Tibial nerve (tissue), 4 donors: Measurements from ENCODE around the gene UBE2N. TPM values are rescaled to one million over a fixed set of nuclear protein-coding genes. Genes with fewer than 3 reads are reported as not detected.
"Not testable (repeated sequence)": the region's sequence is repeated elsewhere in the genome, so short reads cannot be mapped to it uniquely, and the experiment has no call there.

Source experiments
- DNase-seq, 2 donors: peaks; one replicate each; pipeline ENCODE4 v3.0.0-alpha.2; 2019; ENCODE audit warnings: low spot score in 2 of 2
- H3K27ac ChIP-seq, 4 donors: fragments of 200-600 bp; sonication (generic) in 3 of 4; one replicate each; pipeline ENCODE4 v1.5.1; 2017 to 2019; ENCODE audit warnings: mild to moderate bottlenecking in 1 of 4
- H3K27me3 ChIP-seq, 2 donors: fragments of 200-600 bp; sonication (generic) in 1 of 2; one replicate each; pipeline versions ENCODE4 v1.5.1 to v1.6.0; 2017 to 2019
- H3K36me3 ChIP-seq, 3 donors: fragments of 200-600 bp; sonication (generic); one replicate each; pipeline ENCODE4 v1.5.1; 2018 to 2019
- H3K4me1 ChIP-seq, 4 donors: fragments of 200-600 bp; sonication (generic) in 3 of 4; one replicate each; pipeline ENCODE4 v1.5.1; 2017 to 2019
- H3K4me3 ChIP-seq, 4 donors: fragments of 200-600 bp; sonication (generic) in 3 of 4; one replicate each; pipeline ENCODE4 v1.5.1; 2017 to 2019; ENCODE audit warnings: mild to moderate bottlenecking in 1 of 4, moderate library complexity in 1 of 4
- H3K9me3 ChIP-seq, 4 donors: fragments of 200-600 bp; sonication (generic) in 3 of 4; one replicate each; pipeline ENCODE4 v1.5.1; 2017 to 2019
- EP300 ChIP-seq, 2 donors: sonication (generic); formaldehyde crosslinking; IDR thresholded peaks; one replicate each; pipeline ENCODE4 v1.6.1; 2017; ENCODE audit warnings: antibody characterized with exemption in 2 of 2, mild to moderate bottlenecking in 1 of 2
- POLR2A ChIP-seq, 2 donors: fragments of 450-650 bp; IDR thresholded peaks; one replicate each; pipeline ENCODE4 v1.6.1; 2017; ENCODE audit warnings: antibody characterized with exemption in 2 of 2, mild to moderate bottlenecking in 2 of 2, moderate library complexity in 2 of 2
- WGBS, 2 donors: methylation state at CpG; one replicate each; pipeline ENCODE4 v1.1.5; 2018; 5-methylcytosine and 5-hydroxymethylcytosine counted together
- total RNA-seq, 4 donors: library from RNA; depleted of rRNA; stranded (reverse); fragments of >200 nt; gene quantifications; one replicate each; pipeline ENCODE4 v1.1.0, GENCODE V29; 2016
- TF ChIP-seq, protein P1 (sequence below), 5 experiments: fragments of 200-600 bp in 3 of 5; fragments of 450-650 bp in 2 of 5; sonication (generic) in 3 of 5; IDR thresholded peaks; one replicate each; pipeline ENCODE4 v1.5.1; 2016 to 2019; ENCODE audit warnings: antibody characterized with exemption in 5 of 5, mild to moderate bottlenecking in 3 of 5, moderate library complexity in 2 of 5

UBE2N gene
- total RNA-seq, 4 donors from 2014 or later = 20.8 to 31.0 (median 29.4) TPM

- no peak overlapping the region for H3K27ac ChIP-seq
- DNase-seq = no peak
- H3K4me1 ChIP-seq = peaks cover 0 to 13% (median 0%) of the 10 kb centered on the region in 4 donors
- no peaks in the 10 kb centered on the region for H3K27me3 ChIP-seq
- H3K36me3 ChIP-seq = peaks cover 0 to 30% (median 0%) of the 10 kb centered on the region in 3 donors
- H3K9me3 ChIP-seq = no peaks in the 10 kb centered on the region
- TF ChIP-seq POLR2A (IDR thresholded peaks at IDR 0.05) = no peak
- TF ChIP-seq, protein P1, sequence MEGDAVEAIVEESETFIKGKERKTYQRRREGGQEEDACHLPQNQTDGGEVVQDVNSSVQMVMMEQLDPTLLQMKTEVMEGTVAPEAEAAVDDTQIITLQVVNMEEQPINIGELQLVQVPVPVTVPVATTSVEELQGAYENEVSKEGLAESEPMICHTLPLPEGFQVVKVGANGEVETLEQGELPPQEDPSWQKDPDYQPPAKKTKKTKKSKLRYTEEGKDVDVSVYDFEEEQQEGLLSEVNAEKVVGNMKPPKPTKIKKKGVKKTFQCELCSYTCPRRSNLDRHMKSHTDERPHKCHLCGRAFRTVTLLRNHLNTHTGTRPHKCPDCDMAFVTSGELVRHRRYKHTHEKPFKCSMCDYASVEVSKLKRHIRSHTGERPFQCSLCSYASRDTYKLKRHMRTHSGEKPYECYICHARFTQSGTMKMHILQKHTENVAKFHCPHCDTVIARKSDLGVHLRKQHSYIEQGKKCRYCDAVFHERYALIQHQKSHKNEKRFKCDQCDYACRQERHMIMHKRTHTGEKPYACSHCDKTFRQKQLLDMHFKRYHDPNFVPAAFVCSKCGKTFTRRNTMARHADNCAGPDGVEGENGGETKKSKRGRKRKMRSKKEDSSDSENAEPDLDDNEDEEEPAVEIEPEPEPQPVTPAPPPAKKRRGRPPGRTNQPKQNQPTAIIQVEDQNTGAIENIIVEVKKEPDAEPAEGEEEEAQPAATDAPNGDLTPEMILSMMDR (IDR thresholded peaks at IDR 0.05) = no peak
- TF ChIP-seq EP300 (IDR thresholded peaks at IDR 0.05) = no peak
- 85 to 87% methylated on average over 11 of the region's 11 CpGs for WGBS, 2 donors
- H3K4me3 ChIP-seq = no peak overlapping the region
These were observed 39.1 kb downstream of the UBE2N start for GRCh38 chr12:93402333-93403311.

DNA sequence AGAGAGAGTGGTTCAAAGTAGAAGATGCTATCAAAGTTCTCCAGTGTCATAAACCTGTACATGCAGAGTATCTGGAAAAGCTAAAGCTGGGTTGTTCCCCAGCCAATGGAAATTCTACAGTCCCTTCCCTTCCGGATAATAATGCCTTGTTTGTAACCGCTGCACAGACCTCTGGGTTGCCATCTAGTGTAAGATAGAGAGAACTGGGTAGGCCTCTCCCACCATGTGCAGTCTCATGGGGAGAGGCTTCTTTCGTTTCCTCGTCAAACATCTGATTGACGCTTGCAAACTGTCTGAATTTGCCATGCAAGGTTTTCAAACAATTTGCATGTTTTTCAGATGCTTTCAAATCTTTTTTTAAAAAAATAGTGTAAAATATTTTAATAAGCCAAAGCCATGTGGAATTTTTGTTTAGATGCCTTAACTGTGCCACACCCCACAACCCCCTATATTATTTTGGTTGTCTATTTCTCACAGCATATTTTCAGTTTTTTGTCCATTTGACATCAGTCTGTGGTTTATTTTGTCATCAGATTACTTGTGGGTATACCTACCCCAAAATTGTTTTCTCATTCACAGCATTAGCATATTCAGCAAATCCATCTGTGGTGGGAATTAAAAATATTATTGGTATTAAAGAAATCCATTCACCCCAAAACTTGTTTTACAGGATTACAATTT lies 42.4 kb downstream of the UBE2N start:
- H3K4me3 ChIP-seq, H3K9me3 ChIP-seq, DNase-seq, H3K4me1 ChIP-seq, H3K27me3 ChIP-seq, H3K27ac ChIP-seq: not testable (repeated sequence)
- whole genome bisulfite sequencing, 2 donors = 7% methylated on average over 2 of the region's 5 CpGs
- H3K36me3 ChIP-seq = peaks cover 0 to 45% (median 0%) of the 10 kb centered on the region in 3 donors

DNA sequence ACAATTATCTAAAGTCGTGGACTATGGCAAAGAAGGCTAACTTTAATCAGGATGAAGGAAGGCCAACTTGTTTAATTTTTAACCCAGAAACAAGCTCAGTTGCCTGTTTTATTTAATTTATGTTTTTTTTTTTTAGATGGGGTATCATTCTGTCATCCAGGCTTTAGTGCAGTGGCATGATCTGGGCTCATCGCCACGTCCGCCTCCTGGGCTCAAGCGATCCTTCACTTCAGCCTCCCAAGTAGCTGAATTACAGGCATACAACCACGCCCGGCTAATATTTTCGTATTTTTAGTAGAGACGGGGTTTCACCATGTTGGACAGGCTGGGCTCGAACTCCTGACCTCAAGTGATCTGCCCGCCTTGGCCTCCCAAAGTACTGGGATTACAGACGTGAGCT lies 44.3 kb downstream of the UBE2N start:
- Histone ChIP-seq H3K9me3 (no peaks in the 10 kb centered on the region), H3K27me3 (no peaks in the 10 kb centered on the region), H3K4me1 (peaks cover 0 to 5% (median 0%) of the 10 kb centered on the region in 4 donors), H3K36me3 (peaks cover 0 to 32% (median 0%) of the 10 kb centered on the region in 3 donors), H3K27ac (no peak overlapping the region), H3K4me3 (no peak overlapping the region)
- 69 to 72% methylated on average over 12 of the region's 12 CpGs for WGBS, 2 donors
- no peak for DNase-seq
- TF ChIP-seq, protein P1 (IDR thresholded peaks at IDR 0.05) = no peak

DNA sequence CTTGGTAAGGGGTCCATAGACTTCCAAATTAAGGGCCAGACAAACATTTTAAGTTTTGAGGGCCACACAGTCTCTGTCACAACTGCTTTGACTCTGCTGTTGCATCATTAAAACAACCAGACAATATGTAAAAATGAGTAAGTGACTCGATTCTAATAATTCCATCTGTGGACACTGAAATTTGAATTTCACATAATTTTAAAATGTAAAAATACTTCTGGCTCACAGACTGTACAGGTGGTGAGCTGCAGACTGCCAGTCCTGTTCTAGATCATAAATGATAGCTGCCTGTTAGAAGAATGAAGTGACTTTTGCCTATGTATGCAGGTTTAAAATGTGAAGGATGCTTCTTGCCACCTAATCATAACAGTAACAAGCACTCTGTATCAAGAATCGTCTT lies 48.3 kb downstream of the UBE2N start:
- no peak for TF ChIP-seq POLR2A (IDR thresholded peaks at IDR 0.05)
- TF ChIP-seq EP300 (IDR thresholded peaks at IDR 0.05) = no peak
- TF ChIP-seq, protein P1 (IDR thresholded peaks at IDR 0.05) = no peak
- peaks cover 0 to 30% (median 5%) of the 10 kb centered on the region in 4 donors for H3K4me1 ChIP-seq
- no peak overlapping the region for H3K4me3 ChIP-seq
- no peaks in the 10 kb centered on the region for H3K9me3 ChIP-seq
- WGBS, 2 donors = 46 to 53% methylated on average over 2 of the region's 2 CpGs
- no peaks in the 10 kb centered on the region for H3K27me3 ChIP-seq
- no peak for DNase-seq
- H3K27ac ChIP-seq = no peak overlapping the region
- peaks cover 0 to 29% (median 0%) of the 10 kb centered on the region in 3 donors for H3K36me3 ChIP-seq

- no peak overlapping the region for H3K27ac ChIP-seq
- peaks cover 0 to 30% (median 8%) of the 10 kb centered on the region in 4 donors for H3K4me1 ChIP-seq
- peaks cover 0 to 11% (median 0%) of the 10 kb centered on the region in 3 donors for H3K36me3 ChIP-seq
- WGBS, 2 donors = 76 to 80% methylated on average over 5 of the region's 5 CpGs
- DNase-seq = no peak
- TF ChIP-seq, protein P1 (IDR thresholded peaks at IDR 0.05) = no peak
- no peak for TF ChIP-seq POLR2A (IDR thresholded peaks at IDR 0.05)
- TF ChIP-seq EP300 (IDR thresholded peaks at IDR 0.05) = no peak
- H3K9me3 ChIP-seq = no peaks in the 10 kb centered on the region
- no peak overlapping the region for H3K4me3 ChIP-seq
- H3K27me3 ChIP-seq = no peaks in the 10 kb centered on the region
These were observed 51.0 kb downstream of the UBE2N start for GRCh38 chr12:93390549-93391297.
